ENCODE measurements around the gene SLC45A3. TPM values are rescaled to one million over a fixed set of nuclear protein-coding genes. Genes with fewer than 3 reads are reported as not detected.
A peak's percentile ranks its signal among the peaks of the same experiment; 100 is the strongest.

SLC45A3 gene
- total RNA-seq, 4 donors from 2014 or later: 1.4 to 6.7 (median 2.6) TPM

DNA sequence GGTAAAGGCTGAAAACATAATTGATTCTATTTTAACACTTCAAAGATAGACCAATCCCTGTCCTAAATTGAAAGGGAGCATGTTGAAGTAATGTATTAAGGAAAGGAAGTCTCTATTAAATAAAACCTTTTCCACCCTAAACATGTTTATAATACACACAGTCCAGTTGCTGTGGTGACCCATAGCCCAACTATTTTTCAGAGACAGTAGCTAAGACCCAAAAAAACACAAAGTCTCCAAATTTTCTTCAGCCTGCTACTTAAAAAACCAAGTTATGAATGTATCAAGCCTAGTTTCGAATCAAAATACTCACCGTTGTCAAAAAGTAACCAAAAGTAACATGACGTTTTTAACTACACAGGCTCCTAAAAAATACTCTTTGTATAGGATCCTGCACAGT is 50.1 kb downstream of the SLC45A3 start:
- Histone ChIP-seq H3K4me1 (peaks cover 19 to 20% of the 10 kb centered on the region in 2 donors), H3K4me3 (replicated peaks in 1 of 3) (no peak overlapping the region), H3K27ac (peak overlapping the region in 1 of 3 donors; percentile 61), H3K27me3 (no peaks in the 10 kb centered on the region), H3K9me3 (no peaks in the 10 kb centered on the region), H3K36me3 (no peaks in the 10 kb centered on the region)
- intact Hi-C loops (cut with DNase I): loop anchor here (5.0 kb wide), 1 partner anchor 38 kb away; no protein-coding TSS in a partner anchor
- 6 to 7% methylated on average over 3 of the region's 3 CpGs for WGBS, 2 donors
- TF ChIP-seq, protein P1, sequence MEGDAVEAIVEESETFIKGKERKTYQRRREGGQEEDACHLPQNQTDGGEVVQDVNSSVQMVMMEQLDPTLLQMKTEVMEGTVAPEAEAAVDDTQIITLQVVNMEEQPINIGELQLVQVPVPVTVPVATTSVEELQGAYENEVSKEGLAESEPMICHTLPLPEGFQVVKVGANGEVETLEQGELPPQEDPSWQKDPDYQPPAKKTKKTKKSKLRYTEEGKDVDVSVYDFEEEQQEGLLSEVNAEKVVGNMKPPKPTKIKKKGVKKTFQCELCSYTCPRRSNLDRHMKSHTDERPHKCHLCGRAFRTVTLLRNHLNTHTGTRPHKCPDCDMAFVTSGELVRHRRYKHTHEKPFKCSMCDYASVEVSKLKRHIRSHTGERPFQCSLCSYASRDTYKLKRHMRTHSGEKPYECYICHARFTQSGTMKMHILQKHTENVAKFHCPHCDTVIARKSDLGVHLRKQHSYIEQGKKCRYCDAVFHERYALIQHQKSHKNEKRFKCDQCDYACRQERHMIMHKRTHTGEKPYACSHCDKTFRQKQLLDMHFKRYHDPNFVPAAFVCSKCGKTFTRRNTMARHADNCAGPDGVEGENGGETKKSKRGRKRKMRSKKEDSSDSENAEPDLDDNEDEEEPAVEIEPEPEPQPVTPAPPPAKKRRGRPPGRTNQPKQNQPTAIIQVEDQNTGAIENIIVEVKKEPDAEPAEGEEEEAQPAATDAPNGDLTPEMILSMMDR (IDR thresholded peaks at IDR 0.05): no peak
- TF ChIP-seq POLR2A (IDR thresholded peaks at IDR 0.05): no peak
- no peak for DNase-seq

DNA sequence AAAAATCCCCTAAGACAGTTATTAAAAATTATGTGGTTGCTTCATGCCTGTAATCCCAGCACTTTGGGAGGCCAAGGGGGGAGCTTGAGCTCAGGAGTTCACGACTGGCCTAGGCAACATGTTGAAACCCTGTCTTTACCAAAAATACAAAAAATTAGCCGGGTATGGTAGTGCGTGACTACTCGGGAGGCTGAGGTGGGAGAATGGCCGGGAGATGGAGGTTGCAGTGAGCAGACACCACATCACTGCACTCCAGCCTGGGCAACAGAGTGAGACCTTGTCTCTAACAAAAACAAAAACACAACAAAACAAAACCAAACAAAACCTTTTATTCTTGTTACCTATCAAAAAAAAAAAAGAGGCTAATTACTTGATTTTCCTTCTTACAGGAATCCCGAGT is 50.6 kb downstream of the SLC45A3 start:
- peaks cover 19 to 20% of the 10 kb centered on the region in 2 donors for H3K4me1 ChIP-seq
- intact Hi-C loops (cut with DNase I): loop anchor here (5.0 kb wide), 1 partner anchor 37 kb away; no protein-coding TSS in a partner anchor
- TF ChIP-seq POLR2A (IDR thresholded peaks at IDR 0.05): no peak
- TF ChIP-seq, protein P1 (IDR thresholded peaks at IDR 0.05): no peak
- H3K9me3 ChIP-seq: no peaks in the 10 kb centered on the region
- no peaks in the 10 kb centered on the region for H3K27me3 ChIP-seq
- H3K27ac ChIP-seq: no peak overlapping the region
- H3K4me3 ChIP-seq (replicated peaks in 1 of 3): no peak overlapping the region
- DNase-seq: no peak
- WGBS, 2 donors: 74 to 81% methylated on average over 6 of the region's 6 CpGs
- H3K36me3 ChIP-seq: no peaks in the 10 kb centered on the region

DNA sequence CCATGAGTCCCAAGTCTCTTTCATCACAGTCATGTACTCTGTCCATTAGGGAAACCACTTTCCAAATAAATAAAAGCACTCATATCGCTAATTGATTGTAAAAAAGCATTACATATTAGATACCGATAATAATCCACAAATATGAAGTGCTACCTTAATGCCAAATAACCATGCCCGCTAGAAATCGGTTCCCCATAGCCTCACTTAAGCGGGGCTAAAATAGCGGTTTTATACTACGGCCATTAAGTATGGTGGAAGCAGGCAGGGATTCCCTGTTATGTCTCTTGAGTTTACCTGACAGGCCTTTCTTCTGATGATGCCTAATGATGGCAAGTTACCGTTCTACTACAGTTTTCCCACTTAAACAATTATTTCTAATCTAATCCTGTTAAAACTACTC is 52.4 kb downstream of the SLC45A3 start:
- no peak for TF ChIP-seq POLR2A (IDR thresholded peaks at IDR 0.05)
- TF ChIP-seq, protein P1 (IDR thresholded peaks at IDR 0.05): no peak
- DNase-seq: no peak
- intact Hi-C loops (cut with DNase I): no loop called here
- WGBS, 2 donors: 88 to 94% methylated on average over 8 of the region's 8 CpGs
- H3K27me3 ChIP-seq: no peaks in the 10 kb centered on the region
- no peaks in the 10 kb centered on the region for H3K36me3 ChIP-seq
- H3K4me1 ChIP-seq: peaks cover 16 to 20% of the 10 kb centered on the region in 2 donors
- no peak overlapping the region for H3K4me3 ChIP-seq (replicated peaks in 1 of 3)
- H3K27ac ChIP-seq: no peak overlapping the region
- H3K9me3 ChIP-seq: no peaks in the 10 kb centered on the region

DNA sequence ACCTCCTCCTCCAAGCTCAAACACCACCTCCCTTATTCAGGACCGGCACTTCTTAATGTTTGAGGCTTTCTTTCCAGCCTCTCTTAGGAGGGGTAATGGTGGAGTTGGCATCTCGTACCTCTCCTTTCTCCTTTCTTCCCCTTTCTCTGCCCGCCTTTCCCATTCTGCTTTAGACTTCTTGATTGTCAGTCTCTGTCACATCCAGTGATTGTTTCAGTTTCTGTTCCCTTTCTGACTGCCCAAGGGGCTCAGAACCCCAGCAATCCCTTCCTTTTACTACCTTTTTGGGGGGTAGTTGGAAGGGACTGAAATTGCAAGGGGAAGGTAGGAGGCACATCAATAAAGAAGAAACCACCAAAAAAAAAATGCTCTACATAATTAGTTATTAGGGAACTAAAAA is 54.1 kb downstream of the SLC45A3 start:
- intact Hi-C loops (cut with DNase I): no loop called here
- Histone ChIP-seq H3K4me1 (peaks cover 11 to 14% of the 10 kb centered on the region in 2 donors), H3K27me3 (no peaks in the 10 kb centered on the region), H3K9me3 (no peaks in the 10 kb centered on the region), H3K27ac (no peak overlapping the region), H3K4me3 (replicated peaks in 1 of 3) (no peak overlapping the region), H3K36me3 (no peaks in the 10 kb centered on the region)
- DNase-seq: no peak
- TF ChIP-seq POLR2A (IDR thresholded peaks at IDR 0.05): no peak
- TF ChIP-seq, protein P1 (IDR thresholded peaks at IDR 0.05): no peak
- 93 to 94% methylated on average over 3 of the region's 3 CpGs for WGBS, 2 donors

DNA sequence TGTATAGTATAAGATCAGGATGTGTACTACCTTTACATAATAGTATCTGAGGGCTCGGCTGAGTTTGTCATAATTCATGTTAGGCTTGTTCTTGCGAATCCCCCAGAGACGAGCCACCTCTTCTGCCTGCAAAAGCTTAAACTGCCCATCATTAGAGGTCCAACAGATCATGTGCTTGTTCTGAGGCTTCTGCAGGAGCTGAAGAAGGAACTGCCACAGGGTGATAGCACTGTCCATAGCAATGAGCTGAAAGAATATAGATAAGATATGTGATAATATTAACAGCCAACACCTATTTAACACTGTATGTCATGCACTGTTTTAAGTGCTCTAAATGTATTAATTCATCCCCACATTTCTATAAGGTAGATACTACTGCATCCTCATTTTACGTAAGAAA is 56.7 kb downstream of the SLC45A3 start:
- Histone ChIP-seq H3K9me3 (no peaks in the 10 kb centered on the region), H3K27ac (no peak overlapping the region), H3K27me3 (no peaks in the 10 kb centered on the region), H3K36me3 (peaks cover 10 to 13% of the 10 kb centered on the region in 2 donors), H3K4me1 (no peaks in the 10 kb centered on the region), H3K4me3 (replicated peaks in 1 of 3) (no peak overlapping the region)
- WGBS, 2 donors: 88 to 92% methylated on average over 4 of the region's 4 CpGs
- no peak for TF ChIP-seq POLR2A (IDR thresholded peaks at IDR 0.05)
- TF ChIP-seq, protein P1 (IDR thresholded peaks at IDR 0.05): no peak
- DNase-seq: no peak
- intact Hi-C loops (cut with DNase I): no loop called here
